HG03025 (cell line): Measurements from ENCODE around the gene GSTM1.

Experiments
- ATAC-seq: cut with Tn5 transposase; IDR thresholded peaks from one replicate; pipeline ENCODE4 v1.9.1; 2021; ENCODE audit warnings: mild to moderate bottlenecking, moderate library complexity; ENCODE audit not compliant: unreplicated experiment, low FRiP score

GSTM1 gene

GRCh38 chr1:109724933-109725332, 37.3 kb downstream of the GSTM1 start:
- ATAC-seq = no peak

DNA sequence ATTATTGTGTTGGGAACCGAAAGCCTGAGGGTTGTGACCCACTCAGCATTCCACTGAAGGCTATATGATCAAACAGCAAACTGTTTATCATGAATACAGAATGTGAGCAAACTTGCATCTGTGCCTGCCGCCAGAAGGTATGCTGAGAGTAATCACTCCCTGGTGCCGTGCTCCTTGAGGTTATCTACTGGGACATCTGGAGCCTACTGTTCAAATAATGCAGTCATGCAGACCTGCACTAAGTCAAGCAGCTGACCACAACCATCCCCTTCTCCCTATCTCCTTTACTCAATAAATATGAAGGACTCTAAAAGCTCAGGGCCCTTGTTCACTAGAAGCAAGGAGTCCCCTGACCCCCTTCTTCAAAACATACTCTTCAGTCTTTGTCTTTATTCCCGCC, 37.9 kb downstream of the GSTM1 start:
- no peak for ATAC-seq

- no peak for ATAC-seq
Observed at GRCh38 chr1:109726007-109726406, 38.4 kb downstream of the GSTM1 start.

DNA sequence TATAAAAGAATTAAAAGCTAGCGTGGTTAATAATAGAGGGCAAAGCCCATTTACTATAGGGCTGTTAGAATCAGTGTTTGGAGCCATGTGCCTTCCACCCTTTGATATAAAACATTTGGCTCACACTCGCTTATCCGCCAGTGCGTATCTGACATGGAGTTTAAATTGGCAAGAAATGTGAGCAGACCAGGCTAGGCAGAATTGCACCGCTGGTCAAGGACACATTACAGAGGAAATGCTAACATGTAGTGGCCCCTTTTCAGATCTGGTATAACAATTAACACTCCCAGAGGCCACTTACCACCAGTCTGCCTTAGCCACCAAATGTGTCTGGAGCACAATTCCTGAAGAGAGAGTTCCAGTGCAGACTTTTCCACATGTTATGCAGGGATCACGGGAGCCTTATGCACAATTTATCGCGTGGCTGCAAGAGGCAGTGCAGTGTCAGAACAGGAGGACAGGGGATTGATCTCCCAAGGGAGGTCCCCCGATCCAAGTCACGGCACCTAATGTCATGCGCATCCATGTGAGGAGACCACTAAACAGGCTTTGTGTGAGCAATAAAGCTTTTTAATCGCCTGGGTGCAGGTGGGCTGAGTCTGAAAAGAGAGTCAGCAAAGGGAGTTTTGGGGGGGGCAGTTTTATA, 39.2 kb downstream of the GSTM1 start:
- no peak for ATAC-seq

DNA sequence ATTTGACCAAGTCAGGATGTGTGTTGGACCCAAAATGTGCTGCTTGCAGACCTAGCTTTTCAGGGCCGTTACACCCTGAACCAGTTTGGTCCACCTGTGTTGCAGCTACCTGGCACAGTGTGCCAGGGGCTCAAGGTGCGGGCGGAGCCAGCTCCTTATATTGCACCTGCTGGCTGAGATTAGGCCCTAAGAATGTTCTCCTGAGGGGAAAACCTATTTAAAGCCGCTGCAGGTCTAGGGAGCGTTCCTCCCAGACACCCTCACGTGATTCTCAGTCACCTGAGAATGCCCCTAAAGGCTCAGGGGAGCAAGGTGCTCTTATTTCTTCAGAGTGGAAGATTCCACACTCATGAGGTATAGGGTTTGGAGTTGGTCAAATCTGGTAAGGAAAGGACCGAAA, 41.3 kb downstream of the GSTM1 start:
- no peak for ATAC-seq

DNA sequence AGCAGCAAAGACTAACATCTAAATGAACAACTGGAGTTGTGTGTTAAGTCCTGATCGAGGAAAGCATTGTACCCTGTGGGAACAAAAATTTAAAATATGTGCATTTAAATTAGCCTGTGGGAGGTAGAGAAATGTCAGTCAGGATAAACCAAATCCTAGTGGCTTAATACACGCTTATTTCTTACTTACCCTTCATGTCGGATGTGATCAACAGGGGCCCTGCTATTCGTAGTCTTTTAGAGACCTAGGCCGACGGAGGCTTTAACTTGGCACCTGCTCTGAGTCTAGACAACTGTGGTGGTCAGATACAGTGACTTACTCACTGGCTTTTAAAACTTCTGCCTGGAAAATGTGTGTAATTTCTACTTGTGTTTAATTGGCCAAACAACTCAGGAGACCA, 43.0 kb downstream of the GSTM1 start:
- no peak for ATAC-seq

- no peak for ATAC-seq
Observed at GRCh38 chr1:109732390-109732881, 44.8 kb downstream of the GSTM1 start.

GRCh38 chr1:109733236-109733870, 45.7 kb downstream of the GSTM1 start:
- no peak for ATAC-seq

DNA sequence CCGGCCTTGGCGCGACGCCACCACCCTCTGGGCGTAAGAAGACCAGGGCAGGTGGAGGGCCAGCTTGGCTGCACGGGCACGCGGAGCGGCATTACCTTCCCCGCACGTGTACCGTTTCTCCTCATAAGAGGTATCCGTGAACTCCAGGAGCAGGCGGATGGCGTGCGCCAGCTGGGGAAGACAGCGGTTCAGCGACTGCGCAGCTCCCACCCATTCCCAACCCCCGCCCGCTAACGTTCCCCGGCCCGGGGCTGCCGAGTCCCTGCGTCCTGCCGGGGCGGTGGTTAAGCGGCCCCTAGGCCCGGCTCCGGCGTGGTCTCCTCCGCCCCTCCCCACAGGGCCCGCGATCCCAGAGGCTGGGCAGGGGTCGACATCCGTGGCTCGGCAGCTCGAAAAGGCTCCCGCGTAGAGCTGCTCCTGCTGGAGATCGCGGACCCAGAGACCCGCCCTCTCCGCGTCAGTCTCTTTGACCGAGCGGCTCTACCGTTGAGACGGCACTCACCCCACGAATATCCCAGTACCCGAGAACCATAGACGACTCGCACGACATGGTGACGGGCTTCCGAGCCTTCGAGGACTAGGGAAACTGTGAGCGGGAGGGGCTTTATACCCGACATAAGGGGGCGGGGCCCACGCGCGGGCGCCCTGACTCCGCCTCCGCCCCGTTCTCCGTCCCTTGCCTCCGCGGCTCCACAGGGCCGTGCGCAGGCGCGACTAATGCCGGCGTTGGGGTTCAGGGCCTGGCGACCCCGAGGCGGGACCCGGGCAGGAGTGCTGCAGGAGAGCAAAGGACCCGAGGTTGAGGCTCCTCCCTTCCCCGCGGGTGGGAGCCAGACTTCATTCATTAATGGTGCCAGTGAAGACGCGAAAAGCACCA, 52.4 kb downstream of the GSTM1 start:
- peak; percentile 82 for ATAC-seq

- no peak for ATAC-seq
Observed at GRCh38 chr1:109740615-109741373, 53.2 kb downstream of the GSTM1 start, which contains the start of gene GSTM3. Gene GSTM3 (minus strand): TSS chr1:109741038. CDS start chr1:109740287, 751 bp downstream.
